HUES64 (cell line): ENCODE data around the gene PDZD7.

ENCODE experiments used
- H3K27ac ChIP-seq: 2 replicates; pipeline ENCODE4 v1.7.0; 2013; ENCODE audit warnings: low read depth, low read length, inconsistent platforms
- H3K27me3 ChIP-seq: 2 replicates; pipeline ENCODE4 v1.6.1; 2013; ENCODE audit warnings: mild to moderate bottlenecking, low read length; ENCODE audit not compliant: insufficient read depth
- H3K36me3 ChIP-seq: 2 replicates; pipeline ENCODE4 v1.6.1; 2013; ENCODE audit warnings: mild to moderate bottlenecking, low read length; ENCODE audit not compliant: insufficient read depth
- H3K4me1 ChIP-seq: 2 replicates; pipeline ENCODE4 v1.6.1; 2013; ENCODE audit warnings: mild to moderate bottlenecking, low read length, moderate library complexity; ENCODE audit not compliant: insufficient read depth
- H3K4me3 ChIP-seq: 2 replicates; pipeline ENCODE4 v1.5.1; 2013; ENCODE audit warnings: mild to moderate bottlenecking, low read length, moderate library complexity
- H3K9ac ChIP-seq: 2 replicates; pipeline ENCODE4 v1.6.1; 2013; ENCODE audit warnings: mild to moderate bottlenecking, low read depth, low read length
- H3K9me3 ChIP-seq: 2 replicates; pipeline ENCODE4 v1.6.1; 2013; ENCODE audit warnings: low read depth, low read length; ENCODE audit not compliant: insufficient read depth
- WGBS: fragments of 150-250, 120-280 bp; methylation state at CpG from one replicate; pipeline ENCODE4 v1.1.7; 2013; ENCODE audit warnings: missing lambda C conversion rate; 5-methylcytosine and 5-hydroxymethylcytosine counted together

Gene PDZD7

GRCh38 chr10:101014966-101015581, 15.9 kb downstream of the PDZD7 start:
- Histone ChIP-seq H3K27me3 (peaks cover 54% of the 10 kb centered on the region), H3K4me1 (no peaks in the 10 kb centered on the region), H3K4me3 (no peak overlapping the region), H3K9me3 (no peaks in the 10 kb centered on the region), H3K36me3 (no peaks in the 10 kb centered on the region), H3K27ac (no peak overlapping the region), H3K9ac (no peak overlapping the region)
- WGBS: 54% methylated on average over 6 of the region's 7 CpGs

GRCh38 chr10:101014230-101014884, 16.6 kb downstream of the PDZD7 start:
- no peak overlapping the region for H3K9ac ChIP-seq
- no peak overlapping the region for H3K4me3 ChIP-seq
- no peaks in the 10 kb centered on the region for H3K36me3 ChIP-seq
- no peaks in the 10 kb centered on the region for H3K9me3 ChIP-seq
- H3K4me1 ChIP-seq: no peaks in the 10 kb centered on the region
- H3K27me3 ChIP-seq: peaks cover 48% of the 10 kb centered on the region
- no peak overlapping the region for H3K27ac ChIP-seq
- WGBS: 28% methylated on average over 10 of the region's 11 CpGs

- whole genome bisulfite sequencing: 70% methylated on average over 9 of the region's 9 CpGs
- no peaks in the 10 kb centered on the region for H3K4me1 ChIP-seq
Observed at GRCh38 chr10:101013365-101013825, 17.5 kb downstream of the PDZD7 start.

GRCh38 chr10:101012525-101013364, 18.2 kb downstream of the PDZD7 start:
- no peaks in the 10 kb centered on the region for H3K9me3 ChIP-seq
- no peak overlapping the region for H3K27ac ChIP-seq
- H3K9ac ChIP-seq: no peak overlapping the region
- no peaks in the 10 kb centered on the region for H3K4me1 ChIP-seq
- peaks cover 32% of the 10 kb centered on the region for H3K27me3 ChIP-seq
- H3K36me3 ChIP-seq: no peaks in the 10 kb centered on the region
- 46% methylated on average over 13 of the region's 14 CpGs for WGBS
- H3K4me3 ChIP-seq: no peak overlapping the region

More at GRCh38 chr10:101013365-101013825, 17.5 kb downstream of the PDZD7 start:
- Histone ChIP-seq H3K27ac (no peak overlapping the region), H3K27me3 (peaks cover 39% of the 10 kb centered on the region), H3K9me3 (no peaks in the 10 kb centered on the region), H3K9ac (no peak overlapping the region), H3K4me3 (no peak overlapping the region), H3K36me3 (no peaks in the 10 kb centered on the region)

GRCh38 chr10:101011517-101012423, 19.2 kb downstream of the PDZD7 start:
- Histone ChIP-seq H3K27ac (no peak overlapping the region), H3K4me3 (no peak overlapping the region), H3K36me3 (peaks cover 7% of the 10 kb centered on the region), H3K4me1 (no peaks in the 10 kb centered on the region), H3K9ac (no peak overlapping the region), H3K27me3 (peaks cover 23% of the 10 kb centered on the region), H3K9me3 (no peaks in the 10 kb centered on the region)
- WGBS: 63% methylated on average over 22 of the region's 22 CpGs

GRCh38 chr10:101010329-101010728, 20.6 kb downstream of the PDZD7 start:
- Histone ChIP-seq H3K9me3 (no peaks in the 10 kb centered on the region), H3K36me3 (peaks cover 22% of the 10 kb centered on the region), H3K4me1 (no peaks in the 10 kb centered on the region), H3K4me3 (no peak overlapping the region), H3K27ac (no peak overlapping the region), H3K9ac (no peak overlapping the region), H3K27me3 (peaks cover 10% of the 10 kb centered on the region)
- 93% methylated on average over 22 of the region's 22 CpGs for WGBS

- H3K27ac ChIP-seq: no peak overlapping the region
- 90% methylated on average over 6 of the region's 6 CpGs for WGBS
- no peaks in the 10 kb centered on the region for H3K4me1 ChIP-seq
- H3K27me3 ChIP-seq: no peaks in the 10 kb centered on the region
- no peak overlapping the region for H3K4me3 ChIP-seq
- H3K36me3 ChIP-seq: peaks cover 32% of the 10 kb centered on the region
- H3K9ac ChIP-seq: no peak overlapping the region
- no peaks in the 10 kb centered on the region for H3K9me3 ChIP-seq
Observed at GRCh38 chr10:101008823-101009423, 22.0 kb downstream of the PDZD7 start.

- H3K36me3 ChIP-seq: peaks cover 40% of the 10 kb centered on the region
- WGBS: 81% methylated on average over 13 of the region's 13 CpGs
- no peak overlapping the region for H3K4me3 ChIP-seq
- H3K9ac ChIP-seq: no peak overlapping the region
- no peaks in the 10 kb centered on the region for H3K9me3 ChIP-seq
- H3K27ac ChIP-seq: no peak overlapping the region
- no peaks in the 10 kb centered on the region for H3K27me3 ChIP-seq
- H3K4me1 ChIP-seq: no peaks in the 10 kb centered on the region
Observed at GRCh38 chr10:101007915-101008822, 22.8 kb downstream of the PDZD7 start.

GRCh38 chr10:101007099-101007711, 23.7 kb downstream of the PDZD7 start:
- WGBS: 89% methylated on average over 11 of the region's 11 CpGs
- Histone ChIP-seq H3K27me3 (no peaks in the 10 kb centered on the region), H3K9ac (no peak overlapping the region), H3K4me3 (no peak overlapping the region), H3K36me3 (peaks cover 49% of the 10 kb centered on the region), H3K4me1 (no peaks in the 10 kb centered on the region), H3K27ac (no peak overlapping the region), H3K9me3 (no peaks in the 10 kb centered on the region)
